ENCODE measurements around the gene RNF222.

DNA sequence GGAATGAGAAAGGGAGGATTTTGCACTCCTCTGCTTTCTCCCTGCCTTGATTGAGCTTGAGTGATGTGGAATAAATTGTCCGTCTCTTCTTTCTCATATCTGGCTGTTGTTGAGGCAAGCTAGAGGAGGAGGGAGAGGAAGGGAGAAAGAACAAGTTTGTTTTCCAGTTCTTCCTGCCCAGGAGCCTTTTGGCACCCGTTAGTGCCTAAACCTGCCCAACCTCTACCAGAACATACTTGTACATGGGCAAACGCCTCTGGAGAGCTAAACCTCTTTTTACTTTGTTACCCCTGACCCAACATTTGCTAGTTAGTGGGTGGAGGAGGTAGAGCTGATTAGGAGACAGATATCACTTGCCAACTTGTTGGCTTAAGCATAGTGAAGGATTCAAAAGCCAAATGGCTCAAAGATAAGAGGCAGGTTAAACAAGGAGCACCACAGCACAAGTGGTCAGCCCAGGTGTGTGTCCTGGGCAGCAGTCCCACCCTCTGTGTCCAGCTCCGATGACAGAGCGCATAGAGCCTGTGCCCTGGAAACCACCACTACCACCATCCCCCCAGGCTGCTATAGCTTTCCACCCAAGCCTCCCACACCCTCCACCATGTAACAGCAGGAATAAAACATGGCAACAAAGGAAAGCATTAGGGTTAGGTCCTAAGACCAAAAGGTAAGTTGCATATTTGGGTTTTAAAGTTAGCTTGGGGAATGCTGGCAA is 51.5 kb downstream of the RNF222 start:
- TF ChIP-seq POLR2A (IDR thresholded peaks at IDR 0.05; ENCODE audit: low read length), result no peak
- no peak for TF ChIP-seq HDAC2 (IDR thresholded peaks at IDR 0.05)
- TF ChIP-seq CTCF (IDR thresholded peaks at IDR 0.05), result no peak
- TF ChIP-seq CHD4 (IDR thresholded peaks at IDR 0.05; ENCODE audit: borderline replicate concordance), result no peak
- TF ChIP-seq, protein P1, sequence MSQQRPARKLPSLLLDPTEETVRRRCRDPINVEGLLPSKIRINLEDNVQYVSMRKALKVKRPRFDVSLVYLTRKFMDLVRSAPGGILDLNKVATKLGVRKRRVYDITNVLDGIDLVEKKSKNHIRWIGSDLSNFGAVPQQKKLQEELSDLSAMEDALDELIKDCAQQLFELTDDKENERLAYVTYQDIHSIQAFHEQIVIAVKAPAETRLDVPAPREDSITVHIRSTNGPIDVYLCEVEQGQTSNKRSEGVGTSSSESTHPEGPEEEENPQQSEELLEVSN (IDR thresholded peaks at IDR 0.05; ENCODE audit: borderline replicate concordance, low read depth), result no peak
- TF ChIP-seq, protein P2, sequence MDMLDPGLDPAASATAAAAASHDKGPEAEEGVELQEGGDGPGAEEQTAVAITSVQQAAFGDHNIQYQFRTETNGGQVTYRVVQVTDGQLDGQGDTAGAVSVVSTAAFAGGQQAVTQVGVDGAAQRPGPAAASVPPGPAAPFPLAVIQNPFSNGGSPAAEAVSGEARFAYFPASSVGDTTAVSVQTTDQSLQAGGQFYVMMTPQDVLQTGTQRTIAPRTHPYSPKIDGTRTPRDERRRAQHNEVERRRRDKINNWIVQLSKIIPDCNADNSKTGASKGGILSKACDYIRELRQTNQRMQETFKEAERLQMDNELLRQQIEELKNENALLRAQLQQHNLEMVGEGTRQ (IDR thresholded peaks at IDR 0.05), result no peak
- TF ChIP-seq ESRRA (IDR thresholded peaks at IDR 0.05; ENCODE audit: borderline replicate concordance, low read length), result no peak
